WTC11 (cell line): ENCODE results near the gene FGF23.

Experiments
- ATF2 ChIP-seq: sonication (generic); formaldehyde crosslinking; IDR thresholded peaks from 2 replicates; pipeline ENCODE4 v1.8.1; 2022; ENCODE audit warnings: low read depth, missing genetic modification reagents, borderline replicate concordance
- ATF3 ChIP-seq: sonication (generic); formaldehyde crosslinking; conservative IDR thresholded peaks from 2 replicates; pipeline ENCODE4 v1.8.1; 2022; ENCODE audit warnings: mild to moderate bottlenecking, missing genetic modification reagents
- CDX4 ChIP-seq: fragments of 250-450 bp; sonication (Bioruptor Pico); IDR thresholded peaks from 2 replicates; pipeline ENCODE4 v1.9.0; 2021; ENCODE audit warnings: moderate library complexity, mild to moderate bottlenecking, inconsistent platforms, borderline replicate concordance
- CTCF ChIP-seq: fragments of 200-600 bp; IDR thresholded peaks from 2 replicates; pipeline ENCODE4 v1.8.0; 2022; ENCODE audit warnings: antibody characterized with exemption
- NR3C1 ChIP-seq: sonication (generic); formaldehyde crosslinking; conservative IDR thresholded peaks from 2 replicates; pipeline ENCODE4 v1.8.1; 2023; ENCODE audit warnings: low read depth, mild to moderate bottlenecking, missing genetic modification reagents
- SP1 ChIP-seq: sonication (generic); formaldehyde crosslinking; conservative IDR thresholded peaks from 2 replicates; pipeline ENCODE4 v1.8.1; 2022; ENCODE audit warnings: missing genetic modification reagents
- STAT6 ChIP-seq: sonication (generic); formaldehyde crosslinking; conservative IDR thresholded peaks from 2 replicates; pipeline ENCODE4 v1.8.1; 2023; ENCODE audit warnings: mild to moderate bottlenecking, low read depth, missing genetic modification reagents, moderate library complexity
- TEAD1 ChIP-seq: sonication (generic); formaldehyde crosslinking; IDR thresholded peaks from 2 replicates; pipeline ENCODE4 v1.8.0; 2022; ENCODE audit warnings: mild to moderate bottlenecking, missing genetic modification reagents
- USF1 ChIP-seq: sonication (generic); formaldehyde crosslinking; IDR thresholded peaks from 2 replicates; pipeline ENCODE4 v1.8.0; 2022; ENCODE audit warnings: mild to moderate bottlenecking, missing genetic modification reagents
- USF2 ChIP-seq: sonication (generic); formaldehyde crosslinking; IDR thresholded peaks from 2 replicates; pipeline ENCODE4 v1.8.1; 2023; ENCODE audit warnings: mild to moderate bottlenecking, missing genetic modification reagents, moderate library complexity

GRCh38 chr12:4324366-4324765, 55.1 kb downstream of the FGF23 start:
- TF ChIP-seq CTCF (no peak), SP1 (CRISPR knock-in tag) (no peak), STAT6 (CRISPR knock-in tag) (no peak), USF1 (no peak), TEAD1 (CRISPR knock-in tag) (no peak), ATF3 (CRISPR knock-in tag) (no peak), CDX4 (CRISPR knock-in tag) (no peak), USF2 (CRISPR knock-in tag) (no peak), ATF2 (CRISPR knock-in tag) (no peak), NR3C1 (CRISPR knock-in tag) (no peak)
